T47D (cell line): ENCODE results near the gene ZNF599.
A peak's percentile ranks its signal among the peaks of the same experiment; 100 is the strongest.

ENCODE experiments used
- DNase-seq, 2 experiments: peaks; one replicate each; pipeline versions ENCODE4 v3.0.0 to v3.0.0-alpha.2; 2011 to 2012; ENCODE audit warnings: low read depth in 1 of 2, low spot score in 1 of 2
- JUND ChIP-seq: IDR thresholded peaks from 2 replicates; pipeline ENCODE4 v1.6.1; 2012; ENCODE audit warnings: low read depth
- in situ Hi-C: cut with HindIII; loops from 2 replicates; pipeline ENCODE4 v1.10.0; 2016; ENCODE audit warnings: low sequenced_read_pairs, low pct_unique_long_range_greater_than_20kb

The ZNF599 gene

GRCh38 chr19:34733266-34733745, 39.7 kb downstream of the ZNF599 start:
- no peak for DNase-seq
- no peak for TF ChIP-seq JUND
- in situ Hi-C loops: no loop called here

- DNase-seq: no peak
- TF ChIP-seq JUND: no peak
- in situ Hi-C loops: no loop called here
Observed at GRCh38 chr19:34732612-34733211, 40.3 kb downstream of the ZNF599 start.

DNA sequence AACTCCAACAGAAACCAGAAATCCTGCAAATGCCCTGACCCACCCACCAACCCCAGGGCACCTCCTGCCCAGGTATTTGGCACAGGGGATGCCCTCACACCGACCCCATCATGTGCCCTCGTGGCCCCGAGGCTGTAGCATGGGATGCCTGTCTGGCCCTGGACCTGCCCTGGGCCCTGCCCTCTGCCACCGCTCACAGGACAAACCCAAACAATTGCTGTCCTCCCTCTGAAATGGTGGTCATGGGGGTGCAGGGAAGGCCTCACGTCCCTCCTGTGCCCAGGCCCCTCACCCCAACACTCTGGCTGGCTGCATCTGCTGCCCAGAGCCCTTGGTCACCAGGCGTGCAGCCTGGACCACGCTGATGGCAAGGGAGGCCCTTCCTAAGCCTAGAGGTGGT, 41.1 kb downstream of the ZNF599 start:
- no peak for DNase-seq
- no peak for TF ChIP-seq JUND
- in situ Hi-C loops: no loop called here

DNA sequence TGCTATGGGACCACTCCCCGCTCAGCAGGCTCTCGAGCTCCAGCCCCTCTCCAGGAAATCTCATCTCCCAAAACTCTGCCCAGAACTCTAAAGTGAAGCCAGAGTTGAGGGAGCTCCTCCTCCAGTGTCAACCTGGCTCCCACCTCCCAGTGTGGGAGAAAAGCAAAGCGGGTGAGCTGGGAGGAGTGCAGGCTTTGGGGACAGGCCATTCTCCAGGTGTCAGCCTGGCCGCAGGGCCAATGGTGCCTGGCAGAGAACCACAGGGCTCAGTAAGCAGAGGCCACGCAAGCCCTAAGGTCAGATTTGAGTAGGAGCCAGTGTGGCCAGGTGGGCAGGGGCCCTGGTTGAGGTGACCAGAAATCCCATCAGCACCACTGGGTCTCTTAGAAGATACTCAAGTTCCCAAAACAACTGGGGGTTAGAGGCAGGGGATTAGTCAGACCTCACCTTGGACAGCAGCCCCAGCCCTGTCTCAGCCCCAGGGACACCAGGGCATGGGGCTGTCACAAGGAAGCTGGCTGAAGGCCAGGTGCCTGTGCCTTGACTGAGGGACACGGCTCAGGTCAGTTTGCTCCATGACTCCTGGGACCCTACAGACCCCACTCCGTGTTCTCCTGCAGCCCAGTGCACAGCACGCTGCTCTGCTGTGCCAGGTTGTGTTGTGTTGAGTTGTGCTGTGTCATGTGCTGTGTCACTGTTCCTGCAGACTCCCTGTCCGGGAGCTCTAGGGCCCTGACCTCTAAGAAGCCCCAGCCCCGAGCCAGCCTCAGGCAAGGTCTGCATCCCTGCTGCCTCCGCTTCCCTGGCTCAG, 41.8 kb downstream of the ZNF599 start:
- no peak for TF ChIP-seq JUND
- in situ Hi-C loops: no loop called here
- peak in 1 of 2 experiments; percentile 9 for DNase-seq

- no peak for TF ChIP-seq JUND
- DNase-seq: peak in 1 of 2 experiments; percentile 44
- in situ Hi-C loops: no loop called here
Observed at GRCh38 chr19:34725400-34725799, 47.6 kb downstream of the ZNF599 start.

GRCh38 chr19:34722353-34722752, 50.7 kb downstream of the ZNF599 start:
- no peak for DNase-seq
- in situ Hi-C loops: no loop called here
- no peak for TF ChIP-seq JUND

DNA sequence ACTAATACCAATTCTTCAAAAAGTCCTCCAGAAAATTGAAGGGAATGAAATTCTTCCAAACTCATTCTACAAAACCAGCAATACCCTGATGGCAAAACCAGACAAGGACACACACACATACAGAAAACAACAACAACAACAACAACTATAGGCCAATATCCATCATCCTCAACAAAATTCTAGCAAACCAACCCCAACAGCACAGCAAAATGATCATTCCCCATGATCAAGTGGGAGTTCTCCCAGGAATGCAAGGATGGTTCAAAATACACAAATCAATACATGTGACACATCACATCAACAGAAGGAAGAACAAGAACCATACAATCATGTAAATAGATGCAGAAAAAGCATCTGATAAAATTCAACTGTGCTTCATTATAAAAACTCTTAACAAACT, 57.7 kb downstream of the ZNF599 start:
- no peak for DNase-seq
- TF ChIP-seq JUND: no peak
- in situ Hi-C loops: no loop called here

GRCh38 chr19:34713262-34713637, 59.8 kb downstream of the ZNF599 start:
- no peak for DNase-seq
- in situ Hi-C loops: no loop called here
- no peak for TF ChIP-seq JUND

- DNase-seq: peak; percentile 19 to 84
- no peak for TF ChIP-seq JUND
Observed at GRCh38 chr19:34712395-34713261, 60.4 kb downstream of the ZNF599 start.

DNA sequence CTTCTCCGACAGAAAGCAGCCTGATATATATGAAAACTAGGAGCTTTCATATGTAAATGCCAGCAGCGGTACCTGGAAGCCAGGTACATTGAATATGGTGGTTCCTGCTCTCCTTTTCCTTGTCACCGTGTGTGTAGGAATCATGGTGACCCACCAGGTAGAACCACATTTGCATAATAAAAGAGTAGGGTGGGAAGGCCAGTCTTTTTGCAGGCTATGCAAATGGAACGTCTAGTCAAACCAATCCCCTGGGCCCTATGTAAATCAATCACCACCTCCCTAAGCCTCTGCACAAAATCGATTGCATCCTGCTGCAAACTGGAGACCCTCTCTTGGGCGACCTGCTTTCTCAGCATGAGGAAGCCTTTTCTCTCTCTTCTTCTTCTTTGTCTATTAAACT, 61.1 kb downstream of the ZNF599 start:
- TF ChIP-seq JUND: no peak
- in situ Hi-C loops: no loop called here
- no peak for DNase-seq

More at GRCh38 chr19:34712395-34713261, 60.4 kb downstream of the ZNF599 start:
- in situ Hi-C loops: no loop called here
